K562 (cell line): ENCODE results near the gene ADAM33. TPM values are rescaled to one million over a fixed set of nuclear protein-coding genes. Genes with fewer than 3 reads are reported as not detected.

Experiments
- ATAC-seq: fragments of 200-7000 bp; cut with Tn5 transposase; 3 replicates; pipeline ENCODE4 v1.9.1; 2020; ENCODE audit warnings: moderate library complexity
- BruUV-seq: library from RNA; stranded (reverse); fragments of 400-500 nt; replicated peaks from 2 replicates; lab custom pipeline; 2021; lab: Mats Ljungman, UMichigan
- CTCF ChIA-PET: fragments of 300-600 bp; formaldehyde crosslinking; extraction: SDS; loops from one replicate; lab custom pipeline; 2021; ENCODE audit warnings: low intra/inter-chr PET ratio; lab: Yijun Ruan, JAX
- POLR2A ChIA-PET: fragments of 300-600, 350-650 bp; sonication (Branson Sonifier 250); formaldehyde crosslinking; extraction: SDS; loops from one replicate; lab custom pipeline; 2021; ENCODE audit warnings: antibody characterized with exemption, inconsistent platforms; lab: Yijun Ruan, JAX
- DNase-seq, 4 experiments: peaks; one replicate each; pipeline versions ENCODE4 v3.0.0 to v3.0.0-alpha.2; 2011 to 2018; ENCODE audit warnings: low spot score in 3 of 4, mixed read lengths in 3 of 4; ENCODE audit errors: extremely low read depth in 1 of 4
- FAIRE-seq: peaks from 2 replicates; lab custom pipeline; 2011; peaks lifted over from hg19 to GRCh38; lab: Jason Lieb, UNC
- H2AFZ ChIP-seq: 2 replicates; pipeline ENCODE4 v1.6.0; 2011; ENCODE audit warnings: low read depth, low read length, control low read depth, inconsistent platforms
- H3K27ac ChIP-seq: fragments of 200-600 bp; 3 replicates; pipeline ENCODE4 v1.8.0; 2011; ENCODE audit warnings: low read depth, mild to moderate bottlenecking, control low read depth, inconsistent platforms, low read length, moderate library complexity, mixed read lengths; ENCODE audit errors: extremely low read depth
- H3K27me3 ChIP-seq, 2 experiments: fragments of 300-600 bp in 1 of 2; 2 replicates in 1 of 2; 3 replicates in 1 of 2; pipeline versions ENCODE4 v1.6.0 to v1.8.0; 2011; ENCODE audit warnings: inconsistent platforms in 2 of 2, low read length in 2 of 2, mild to moderate bottlenecking in 1 of 2, mixed read lengths in 1 of 2, moderate library complexity in 1 of 2; ENCODE audit not compliant: control insufficient read depth in 2 of 2, insufficient read depth in 2 of 2
- H3K36me3 ChIP-seq: fragments of 300-600 bp; 3 replicates; pipeline ENCODE4 v1.8.0; 2011; ENCODE audit warnings: mild to moderate bottlenecking, low read length, inconsistent platforms; ENCODE audit not compliant: control insufficient read depth, insufficient read depth
- H3K4me1 ChIP-seq, 2 experiments: fragments of 200-600 bp in 1 of 2; replicated peaks in 1 of 2; 2 replicates in 1 of 2; 3 replicates in 1 of 2; pipeline versions ENCODE4 v1.5.1 to v1.8.0; 2011; ENCODE audit warnings: inconsistent platforms in 2 of 2, low read length in 2 of 2, mild to moderate bottlenecking in 1 of 2, mixed read lengths in 1 of 2, moderate library complexity in 1 of 2; ENCODE audit not compliant: control insufficient read depth in 2 of 2, insufficient read depth in 2 of 2
- H3K4me2 ChIP-seq: 2 replicates; pipeline ENCODE4 v1.6.1; 2011; ENCODE audit warnings: low read length, control low read depth, inconsistent platforms, mixed read lengths; ENCODE audit not compliant: insufficient read depth
- H3K4me3 ChIP-seq: fragments of 200-600 bp; sonication (generic), shearing (Covaris generic); 2 replicates; pipeline ENCODE4 v1.5.1; 2016; ENCODE audit warnings: control low read depth, inconsistent platforms
- H3K79me2 ChIP-seq: fragments of 200-600 bp; 3 replicates; pipeline ENCODE4 v1.8.0; 2011; ENCODE audit warnings: low read length, inconsistent platforms; ENCODE audit not compliant: control insufficient read depth, insufficient read depth
- H3K9ac ChIP-seq, 2 experiments: 2 replicates each; pipeline versions ENCODE4 v1.6.0 to v1.6.1; 2011; ENCODE audit warnings: low read depth in 2 of 2, low read length in 2 of 2, control low read depth in 1 of 2, inconsistent platforms in 1 of 2, mild to moderate bottlenecking in 1 of 2, mixed read lengths in 1 of 2; ENCODE audit not compliant: insufficient read depth in 1 of 2
- H3K9me1 ChIP-seq: one replicate; pipeline ENCODE4 v1.6.0; 2011; ENCODE audit warnings: inconsistent platforms, mild to moderate bottlenecking, low read length, moderate library complexity; ENCODE audit not compliant: control insufficient read depth, insufficient read depth
- H3K9me3 ChIP-seq: replicated peaks from 2 replicates; pipeline ENCODE4 v1.5.1; 2011; ENCODE audit warnings: low read depth, low read length, inconsistent platforms; ENCODE audit not compliant: control insufficient read depth, insufficient read depth
- H4K20me1 ChIP-seq: replicated peaks from 2 replicates; pipeline ENCODE4 v1.6.1; 2011; ENCODE audit warnings: low read length, inconsistent platforms, mixed read lengths; ENCODE audit not compliant: control insufficient read depth, insufficient read depth
- ATF4 ChIP-seq: fragments of 450-650 bp; formaldehyde crosslinking; IDR thresholded peaks from 2 replicates; pipeline ENCODE4 v1.4.0; 2022; ENCODE audit warnings: mild to moderate bottlenecking, moderate library complexity
- PML ChIP-seq: IDR thresholded peaks from 2 replicates; pipeline ENCODE4 v1.6.1; 2012; ENCODE audit warnings: low read length, inconsistent platforms
- RAD21 ChIP-seq, 2 experiments: fragments of 250-450 bp in 1 of 2; fragments of 450-650 bp in 1 of 2; sonication (Bioruptor Pico) in 1 of 2; formaldehyde crosslinking in 1 of 2; IDR thresholded peaks in 1 of 2; conservative IDR thresholded peaks in 1 of 2; 2 replicates each; pipeline versions ENCODE4 v1.4.0 to v1.8.0; 2020 to 2022; ENCODE audit warnings: mild to moderate bottlenecking in 2 of 2, moderate library complexity in 1 of 2
- SMAD3 ChIP-seq: fragments of 450-650 bp; formaldehyde crosslinking; conservative IDR thresholded peaks from 2 replicates; pipeline ENCODE4 v1.4.0; 2020; ENCODE audit warnings: mild to moderate bottlenecking
- SMARCE1 ChIP-seq: fragments of 450-650 bp; IDR thresholded peaks from 2 replicates; pipeline ENCODE4 v1.7.1; 2016; ENCODE audit warnings: mild to moderate bottlenecking
- TEAD2 ChIP-seq: fragments of 450-650 bp; IDR thresholded peaks from 2 replicates; pipeline ENCODE4 v1.6.1; 2016; ENCODE audit warnings: missing genetic modification characterization, control low read depth, missing compliant biosample characterization
- ZFP30 ChIP-seq: fragments of 250-450 bp; sonication (Bioruptor Pico); IDR thresholded peaks from 2 replicates; pipeline ENCODE4 v1.8.0; 2022; ENCODE audit warnings: moderate library complexity, mild to moderate bottlenecking, inconsistent platforms, borderline replicate concordance
- ZNF830 ChIP-seq: fragments of 250-450 bp; sonication (Bioruptor Pico); IDR thresholded peaks from 2 replicates; pipeline ENCODE4 v1.5.0; 2021; ENCODE audit warnings: mild to moderate bottlenecking
- WGBS: fragments of 100-300 bp; shearing (Covaris generic); methylation state at CpG from one replicate; pipeline ENCODE4 v1.1.6; 2016; ENCODE audit warnings: low coverage, mixed read lengths; ENCODE audit not compliant: insufficient coverage; ENCODE audit errors: missing lambda C conversion rate; 5-methylcytosine and 5-hydroxymethylcytosine counted together
- in situ Hi-C: fragments of 300-500 bp; cut with MboI; formaldehyde crosslinking; loops from 4 replicates; pipeline ENCODE4 v1.15.0; 2018; ENCODE audit warnings: inconsistent platforms, mixed read lengths
- intact Hi-C: fragments of 100-400 bp; cut with micrococcal nuclease; formaldehyde crosslinking; loops from 2 replicates; pipeline ENCODE4 v1.14.2; 2022
- polyA plus RNA-seq, 8 experiments: library from polyadenylated mRNA; depleted of rRNA in 4 of 8; stranded (reverse) in 5 of 8; unstranded in 3 of 8; fragments of >200 nt; fragmentation: Nextera tagmentation in 2 of 8; fragmentation: Illumina TruSeq in 1 of 8; extraction: Ambion mirVana in 2 of 8; extraction: Trizol in 1 of 8; gene quantifications; 2 replicates each; pipeline versions ENCODE4 v1.2.1 to v1.2.3, GENCODE V29; 2011 to 2014; ENCODE audit warnings: inconsistent platforms in 1 of 8, missing spikeins in 1 of 8
- total RNA-seq, 7 experiments: library from RNA; depleted of rRNA in 6 of 7; stranded (reverse); fragments of >200 nt in 6 of 7; fragmentation: Illumina TruSeq in 2 of 7; extraction: Trizol in 2 of 7; gene quantifications; 2 replicates each; pipeline versions ENCODE4 v1.2.1 to v1.2.3, GENCODE V29; 2011 to 2021; ENCODE audit warnings: low replicate concordance in 1 of 7

The ADAM33 gene
- total and polyA plus RNA-seq, 9 of the 15 experiments (the other 6 are each of a cell fraction or from before 2014, with no cell fraction given) = not detected

- no peak for TF ChIP-seq ZNF830 (CRISPR knock-in tag)
- TF ChIP-seq SMAD3 (CRISPR knock-in tag) = no peak
- no peak for TF ChIP-seq TEAD2
- no peak for TF ChIP-seq SMARCE1
- no peak for TF ChIP-seq PML
- no peak for TF ChIP-seq ATF4 (CRISPR knock-in tag)
- TF ChIP-seq ZFP30 (CRISPR knock-in tag) = no peak
- no peak for TF ChIP-seq RAD21 (CRISPR knock-in tag; conservative IDR thresholded peaks at IDR 0.05 in 1 of 2, IDR thresholded peaks at IDR 0.05 in 1 of 2)
- POLR2A ChIA-PET = no interaction called here
- BruUV-seq = no TSS peak
These were observed 23.7 kb upstream of the ADAM33 start for GRCh38 chr20:3705491-3705969.

More at GRCh38 chr20:3705491-3705969, 23.7 kb upstream of the ADAM33 start:
- no peaks in the 10 kb centered on the region for H3K36me3 ChIP-seq
- DNase-seq (no peak), FAIRE-seq (no peak), ATAC-seq (no peak)
- no peak overlapping the region for H3K4me2 ChIP-seq
- peak overlapping the region in 1 of 2 experiments; percentile 35; a peak in 1 of 4 replicates for H3K9ac ChIP-seq
- no peaks in the 10 kb centered on the region for H3K9me3 ChIP-seq
- CTCF ChIA-PET = no interaction called here
- no peaks in the 10 kb centered on the region for H3K79me2 ChIP-seq
- H3K27ac ChIP-seq = no peak overlapping the region
- no peaks in the 10 kb centered on the region for H4K20me1 ChIP-seq
- peaks cover 0 to 27% of the 10 kb centered on the region in 2 experiments; a peak in 3 of 5 replicates for H3K27me3 ChIP-seq
- peaks cover 0 to 17% of the 10 kb centered on the region in 2 experiments; a peak in 2 of 5 replicates for H3K4me1 ChIP-seq
- no peaks in the 10 kb centered on the region for H3K9me1 ChIP-seq
- H2AFZ ChIP-seq = no peak overlapping the region
- WGBS = 14% methylated on average over 11 of the region's 14 CpGs
- in situ Hi-C loops (no loop called here), intact Hi-C loops (no loop called here)
- no peak overlapping the region for H3K4me3 ChIP-seq
